ENCODE measurements around the gene ZNF423.

- TF ChIP-seq EZH2phosphoT487 (IDR thresholded peaks at IDR 0.05; ENCODE audit: borderline replicate concordance, low read length): no peak
- TF ChIP-seq CTCF (IDR thresholded peaks at IDR 0.05; ENCODE audit: low read depth, low read length, poor library complexity, severe bottlenecking): no peak
Observed at GRCh38 chr16:49446805-49447204, 409.1 kb downstream of the ZNF423 start.

Data from DOHH2 (cell line).